ENCODE data around the gene DDX49. TPM values are rescaled to one million over a fixed set of nuclear protein-coding genes. Genes with fewer than 3 reads are reported as not detected.

The DDX49 gene
- total and polyA plus RNA-seq, 9 of the 15 experiments (the other 6 are each of a cell fraction or from before 2014, with no cell fraction given): 1.1 to 113 (median 45.7) TPM

- in situ Hi-C loops (cut with MboI) (no loop called here), intact Hi-C loops (cut with micrococcal nuclease) (no loop called here)
- Histone ChIP-seq H2AFZ (ENCODE audit: low read depth, low read length) (no peak overlapping the region), H4K20me1 (replicated peaks; ENCODE audit: control insufficient read depth, insufficient read depth, low read length) (no peaks in the 10 kb centered on the region; the same call in none of the 2 replicates), H3K4me2 (ENCODE audit: insufficient read depth, low read length) (no peak overlapping the region), H3K36me3 (ENCODE audit: control insufficient read depth, insufficient read depth, low read length) (no peaks in the 10 kb centered on the region), H3K79me2 (ENCODE audit: control insufficient read depth, insufficient read depth, low read length) (no peaks in the 10 kb centered on the region), H3K27me3 (ENCODE audit: control insufficient read depth in 2 of 2, insufficient read depth in 2 of 2, low read length in 2 of 2) (peaks cover 0 to 21% of the 10 kb centered on the region in 2 experiments; a peak in 1 of 5 replicates), H3K9me3 (replicated peaks; ENCODE audit: control insufficient read depth, insufficient read depth, low read depth, low read length) (no peaks in the 10 kb centered on the region), H3K9me1 (ENCODE audit: control insufficient read depth, insufficient read depth, low read length) (no peaks in the 10 kb centered on the region), H3K27ac (ENCODE audit: extremely low read depth, low read depth, low read length) (no peak overlapping the region), H3K9ac (ENCODE audit: insufficient read depth in 1 of 2, low read depth in 2 of 2, low read length in 2 of 2) (peak overlapping the region in 1 of 2 experiments; percentile 45; a peak in 2 of 4 replicates), H3K4me3 (no peak overlapping the region), H3K4me1 (replicated peaks in 1 of 2; ENCODE audit: control insufficient read depth in 2 of 2, insufficient read depth in 2 of 2, low read length in 2 of 2) (peaks cover 0 to 8% of the 10 kb centered on the region in 2 experiments; a peak in 2 of 5 replicates)
- no peak for TF ChIP-seq CBFA2T3 (IDR thresholded peaks at IDR 0.05)
- TF ChIP-seq ZFP36 (IDR thresholded peaks at IDR 0.05; ENCODE audit: low read depth, low read length, partially characterized antibody): peak; percentile 57
- no peak for TF ChIP-seq CREB3 (tag; conservative IDR thresholded peaks at IDR 0.05; ENCODE audit: low read depth)
- no peak for TF ChIP-seq ZNF644 (tag; IDR thresholded peaks at IDR 0.05; ENCODE audit: low read depth)
- no peak for TF ChIP-seq FOXO4 (CRISPR knock-in tag; IDR thresholded peaks at IDR 0.05)
- TF ChIP-seq BHLHE40 (IDR thresholded peaks at IDR 0.05; ENCODE audit: low read length): no peak
- TF ChIP-seq RHOXF2B (CRISPR knock-in tag; conservative IDR thresholded peaks at IDR 0.05): no peak
- no peak for TF ChIP-seq COPS2 (conservative IDR thresholded peaks at IDR 0.05)
- no TSS peak for BruUV-seq (replicated peaks)
- FAIRE-seq: no peak
- ATAC-seq: no peak
- ChIA-PET POLR2A (interaction anchor here (0.9 kb wide), 1 partner anchor 9 kb away, joined by 4 read pairs; no protein-coding TSS in a partner anchor), CTCF (ENCODE audit: low intra/inter-chr PET ratio) (no interaction called here)
- no peak for DNase-seq (ENCODE audit: extremely low read depth in 1 of 4, low spot score in 3 of 4)
- WGBS (ENCODE audit: insufficient coverage, low coverage, missing lambda C conversion rate): 16% methylated on average over 5 of the region's 5 CpGs
Observed at GRCh38 chr19:18948976-18949356, 29.5 kb downstream of the DDX49 start.

Measured in K562 (cell line).